Stimulated activated CD8-positive, alpha-beta memory T cell treated with anti-CD3 and anti-CD28 coated beads, Interleukin-4, amount 100 ng/mL, for 1 hour (primary cell): Measurements from ENCODE around the gene UGT1A7.

ENCODE experiments used
- DNase-seq, 2 donors: peaks; one replicate each; pipeline ENCODE4 v3.0.0-alpha.2; 2020; ENCODE audit warnings: low read depth in 2 of 2, low spot score in 1 of 2

Gene UGT1A7

DNA sequence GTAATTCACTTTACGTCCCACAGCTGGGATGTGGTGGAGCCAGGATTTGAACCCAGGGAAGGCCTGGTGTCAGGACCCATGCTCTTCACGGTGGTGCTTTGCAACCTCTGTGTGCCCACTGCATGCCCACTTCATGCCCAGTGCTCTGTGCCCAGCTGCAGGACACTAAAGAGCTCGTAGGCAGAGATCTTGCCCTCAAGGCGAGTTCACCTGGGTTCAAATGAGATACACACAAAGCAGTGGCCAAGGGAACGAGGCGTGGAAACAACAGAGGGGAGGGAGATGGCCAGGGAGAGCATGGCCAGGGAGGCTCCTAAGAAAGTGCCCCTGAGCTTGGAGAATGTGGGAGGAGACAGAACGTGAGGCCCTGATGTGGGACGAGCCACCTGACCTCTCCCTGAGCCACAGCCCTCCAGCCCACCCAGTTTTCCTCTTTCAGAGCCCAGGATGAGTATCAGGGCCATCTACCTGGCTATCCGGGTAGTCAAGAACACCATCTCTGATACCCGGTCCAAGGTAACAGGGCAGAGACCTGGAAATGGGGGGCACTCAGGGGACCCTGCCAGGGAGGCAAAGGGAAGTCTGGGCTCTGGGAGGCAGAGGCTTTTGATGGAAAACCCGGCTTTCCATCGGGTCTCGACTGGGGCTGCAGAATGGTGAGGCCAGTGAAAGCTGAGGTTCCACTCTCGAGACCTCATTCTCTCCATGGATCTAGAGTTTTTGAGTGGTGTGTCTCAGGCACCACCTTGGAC, 116.8 kb downstream of the UGT1A7 start:
- DNase-seq: no peak

DNA sequence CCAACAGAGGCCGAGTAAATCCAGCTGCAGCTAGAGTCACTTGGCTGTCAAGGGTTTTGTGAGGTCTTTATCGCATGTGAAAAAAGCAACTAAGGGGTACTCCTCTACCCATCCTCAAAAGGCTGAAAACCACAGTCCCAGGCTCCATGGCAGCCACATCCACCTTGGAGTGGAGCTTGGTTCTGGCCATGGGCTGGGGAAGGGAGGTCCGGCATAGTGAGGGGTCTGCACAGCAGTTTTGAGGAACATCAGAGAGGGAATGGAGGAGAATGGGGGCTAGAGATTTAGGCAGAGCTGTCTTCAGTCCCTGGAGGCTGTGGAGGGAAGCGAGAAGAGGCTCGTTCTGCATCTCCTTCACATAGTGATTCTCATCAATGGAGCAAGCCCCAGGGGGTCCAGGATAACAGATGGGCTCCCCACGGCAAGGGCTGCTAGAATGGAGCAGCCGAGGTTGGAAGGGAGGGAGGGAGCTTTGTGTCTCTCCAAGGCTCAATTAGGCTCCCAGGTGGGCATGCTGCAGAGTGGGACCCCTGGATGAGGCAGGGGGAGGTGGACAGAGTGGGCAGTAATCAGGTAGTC, 117.5 kb downstream of the UGT1A7 start:
- no peak for DNase-seq

DNA sequence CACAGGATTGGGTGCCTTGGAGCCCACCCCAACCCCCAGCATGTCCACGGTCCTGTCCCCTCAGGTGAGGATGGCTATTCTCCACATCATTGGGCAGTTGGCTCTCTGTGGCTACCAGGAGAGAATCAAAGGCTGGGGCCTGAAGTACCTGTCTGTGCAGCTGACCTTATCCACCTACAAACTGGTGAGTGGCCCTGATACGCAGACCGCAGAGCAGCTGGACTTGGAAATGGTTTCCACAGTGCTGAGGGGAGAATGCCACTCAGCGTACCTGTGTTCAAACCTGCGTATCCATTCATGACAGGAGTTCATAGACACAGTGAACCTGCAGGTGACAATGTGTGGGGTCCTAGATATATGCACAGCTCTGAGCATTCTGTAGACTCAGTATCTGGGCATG, 118.0 kb downstream of the UGT1A7 start:
- no peak for DNase-seq

DNA sequence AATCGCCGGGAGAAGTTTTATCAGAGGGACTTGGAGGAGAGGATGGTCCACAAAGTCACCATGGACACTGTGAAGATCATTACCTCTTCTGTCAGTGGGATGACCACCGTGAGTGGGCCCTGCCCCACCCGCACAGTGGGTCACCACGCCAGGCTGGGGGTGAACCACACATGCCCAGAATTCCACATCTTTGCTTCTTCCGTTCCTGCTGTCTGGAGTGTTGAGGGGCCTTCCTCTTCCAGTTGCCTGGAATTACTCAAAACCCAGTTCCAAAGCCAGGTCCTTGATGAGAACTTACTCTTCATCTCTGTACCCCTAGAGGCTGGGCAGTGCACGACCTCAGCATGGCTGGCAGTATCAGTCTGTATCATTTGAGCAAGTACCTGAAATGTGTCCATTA, 118.5 kb downstream of the UGT1A7 start:
- no peak for DNase-seq

DNA sequence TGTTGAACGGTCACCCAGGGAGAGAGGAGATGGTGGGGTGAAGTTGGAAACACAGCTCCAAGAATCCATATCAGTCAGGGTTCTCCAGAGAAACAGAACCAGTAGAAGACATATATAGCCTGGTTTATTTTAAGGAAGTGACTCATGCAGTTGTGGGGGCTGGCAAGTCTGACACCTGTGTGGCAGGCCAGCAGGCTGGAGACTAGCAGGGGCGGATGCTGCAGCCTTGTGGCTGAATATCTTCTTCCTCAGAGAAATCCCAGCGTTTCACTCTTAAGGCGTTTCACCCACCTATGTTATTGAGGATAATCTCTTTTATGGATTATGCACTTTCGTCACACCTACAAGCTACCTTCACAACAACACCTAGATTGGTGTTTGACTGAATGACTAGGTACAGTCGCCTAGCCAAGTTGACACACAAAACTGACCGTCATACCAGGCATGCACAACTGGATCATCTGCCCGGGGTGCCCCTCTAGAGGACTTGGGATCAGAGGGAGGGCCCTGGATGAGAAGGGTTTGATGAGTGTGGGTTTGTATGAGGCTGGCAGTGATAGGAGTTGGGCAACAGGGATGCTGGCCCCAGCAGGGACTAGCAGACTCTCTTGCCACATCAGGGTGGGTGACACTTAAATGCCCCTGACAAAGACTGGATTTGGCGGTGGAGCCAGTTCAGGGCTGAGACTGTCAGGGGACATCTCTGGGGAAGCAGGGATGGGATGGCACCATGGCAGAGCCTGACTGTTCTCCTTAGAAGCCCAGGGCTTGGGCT, 119.8 kb downstream of the UGT1A7 start:
- DNase-seq: no peak

DNA sequence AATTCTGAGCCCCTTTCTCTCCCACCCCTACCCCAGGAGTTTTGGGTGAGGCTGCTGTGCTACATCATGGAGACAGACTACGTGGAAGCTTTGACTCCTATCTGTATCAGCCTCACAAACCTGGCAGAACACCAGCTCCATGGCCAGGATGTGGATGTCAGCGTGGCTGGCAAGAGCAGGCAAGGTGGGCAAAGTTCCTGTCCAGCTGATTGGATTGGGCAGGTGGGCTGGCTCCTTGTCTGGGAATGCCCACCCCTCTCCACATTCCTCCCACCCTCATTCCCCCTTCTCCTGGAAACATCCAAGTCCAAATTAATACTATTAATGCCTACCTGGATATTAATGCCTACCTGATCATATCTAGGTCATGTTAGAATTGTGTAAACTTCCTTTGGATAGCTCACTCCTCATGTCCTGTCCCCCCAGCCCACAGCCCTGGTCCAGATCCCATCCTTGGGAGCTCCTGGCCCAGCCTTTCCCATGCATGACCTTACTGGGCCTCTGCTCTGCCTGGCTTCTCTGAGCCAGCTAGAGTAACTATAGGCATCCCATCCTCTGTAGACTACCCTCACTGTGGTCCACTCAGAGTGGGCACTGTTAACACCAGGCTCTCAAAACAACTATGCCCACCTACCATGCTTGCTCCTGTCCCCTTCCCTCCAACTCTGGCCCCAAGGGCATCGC, 120.6 kb downstream of the UGT1A7 start:
- no peak for DNase-seq

DNA sequence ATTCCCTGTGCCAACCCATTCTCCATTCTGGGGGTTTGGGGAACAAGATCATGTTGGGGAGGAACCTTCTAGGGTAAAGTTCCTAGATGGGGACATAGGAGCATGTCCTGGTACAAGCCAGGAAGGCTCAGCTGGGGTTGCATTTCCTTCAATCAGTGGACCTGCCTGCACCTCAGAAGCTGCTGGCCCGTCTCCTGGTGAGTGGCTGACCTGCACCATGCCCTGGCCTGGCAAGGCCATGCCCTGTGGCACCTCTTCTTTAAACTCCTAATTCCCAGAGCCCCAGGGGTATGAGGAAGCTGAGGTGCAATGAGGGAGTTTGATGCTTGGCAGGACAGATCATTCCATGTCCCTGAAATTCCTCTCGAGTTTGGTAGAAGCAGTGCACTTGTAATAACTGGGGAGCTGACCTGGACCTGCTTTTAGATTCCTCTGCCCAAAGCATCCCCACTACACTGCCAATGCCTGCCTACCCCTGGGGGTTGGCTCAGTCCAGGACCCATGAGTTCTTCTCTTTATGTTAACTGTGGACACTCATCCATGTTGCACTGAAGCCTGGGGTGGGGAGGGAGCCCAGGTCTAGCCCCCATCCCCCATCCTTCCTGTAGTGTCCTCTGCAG, 121.7 kb downstream of the UGT1A7 start:
- DNase-seq: no peak

DNA sequence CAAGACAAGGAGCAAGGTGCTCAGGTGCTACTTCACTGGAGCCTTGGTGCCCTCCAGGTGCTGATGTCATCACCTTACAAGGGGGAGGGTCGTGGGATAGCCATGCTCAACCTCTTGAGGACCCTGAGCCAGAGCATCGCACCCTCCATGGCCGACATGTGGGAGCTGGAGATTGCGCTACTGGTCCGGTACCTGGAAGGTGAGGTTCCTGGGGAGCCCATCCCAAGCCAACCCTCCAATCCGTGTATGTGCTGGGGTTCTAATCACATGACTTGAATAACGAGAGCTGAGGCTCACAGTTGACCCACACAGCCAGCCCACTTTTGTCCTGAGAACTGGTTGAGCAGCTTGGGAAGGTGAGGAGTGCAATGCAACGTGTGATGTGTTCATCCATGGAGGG, 122.3 kb downstream of the UGT1A7 start:
- no peak for DNase-seq

DNA sequence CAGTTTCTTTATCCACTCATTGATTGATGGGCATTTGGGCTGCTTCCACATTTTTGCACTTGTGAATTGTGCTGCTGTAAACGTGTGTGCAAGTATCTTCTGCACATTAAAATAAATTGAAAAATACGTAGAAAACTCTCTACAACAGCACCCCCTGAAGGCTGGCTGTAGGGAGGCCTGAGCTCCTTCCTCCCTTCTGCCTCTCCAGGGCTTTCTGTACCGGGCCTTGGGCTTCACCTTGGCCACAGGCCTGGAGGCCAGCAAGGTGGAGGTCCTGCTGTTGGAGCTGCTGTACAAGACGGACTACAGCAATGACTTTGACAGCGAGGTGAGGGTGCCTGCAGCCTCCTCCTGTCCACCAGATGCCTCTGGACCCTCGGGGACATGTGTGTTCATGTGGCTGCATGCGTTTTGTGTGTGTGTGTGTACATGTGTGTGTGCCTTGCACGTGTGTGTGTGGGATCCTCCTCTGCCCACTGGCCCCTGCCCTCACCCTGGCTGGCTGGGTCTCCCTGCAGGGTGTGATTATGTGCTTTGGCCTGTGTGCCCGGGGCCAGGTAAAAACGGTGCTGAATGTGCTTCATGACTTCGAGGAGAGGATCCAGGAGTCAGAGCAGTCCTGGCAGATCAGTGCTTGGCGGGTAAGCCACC, 125.6 kb downstream of the UGT1A7 start:
- no peak for DNase-seq

DNA sequence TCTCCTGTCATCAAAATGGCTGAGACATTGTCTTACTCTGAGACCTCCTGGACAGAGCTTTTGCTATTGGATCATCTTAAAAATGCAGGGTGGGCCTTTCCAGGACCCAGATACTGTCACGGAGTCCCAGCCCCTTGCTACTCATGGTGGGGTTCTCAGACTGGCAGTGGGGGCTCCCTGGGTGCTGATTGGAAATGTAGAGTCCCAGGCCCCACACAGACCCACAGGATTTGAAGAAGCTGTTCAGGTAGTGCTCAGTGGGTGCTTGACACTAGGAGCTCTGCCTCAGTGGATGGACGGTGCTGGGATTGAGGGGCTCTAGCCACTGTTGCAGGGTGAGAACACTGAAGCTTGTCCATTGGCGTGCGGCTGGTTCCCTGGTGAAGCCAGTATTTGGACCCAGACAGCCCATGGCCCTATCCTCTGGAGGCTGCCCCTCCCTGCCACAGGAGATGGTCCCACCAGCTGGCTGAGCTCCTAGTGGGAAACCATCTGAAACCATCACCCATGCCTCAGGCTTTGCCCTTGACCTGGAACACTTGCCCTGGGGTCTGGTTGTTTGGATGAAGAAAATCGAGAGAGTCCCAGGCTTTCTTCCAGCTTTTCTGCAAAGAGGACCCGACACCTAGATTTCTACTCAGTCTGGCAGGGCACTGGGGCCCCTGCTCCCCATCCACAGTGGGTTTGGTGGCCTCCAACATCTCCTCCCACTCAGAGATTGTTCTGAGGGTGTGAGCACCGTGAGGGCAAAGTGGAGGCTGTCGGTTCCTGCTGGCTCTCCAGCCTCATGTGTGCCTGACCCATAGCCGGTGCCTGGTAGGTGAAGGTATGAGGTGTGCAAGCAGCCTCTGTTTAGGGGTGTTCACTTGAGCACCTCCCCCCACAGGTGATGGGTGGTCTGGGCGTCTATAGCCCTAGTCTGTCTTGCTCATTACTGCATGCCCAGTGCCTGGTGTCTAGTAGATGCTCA, 126.5 kb downstream of the UGT1A7 start:
- no peak for DNase-seq

DNA sequence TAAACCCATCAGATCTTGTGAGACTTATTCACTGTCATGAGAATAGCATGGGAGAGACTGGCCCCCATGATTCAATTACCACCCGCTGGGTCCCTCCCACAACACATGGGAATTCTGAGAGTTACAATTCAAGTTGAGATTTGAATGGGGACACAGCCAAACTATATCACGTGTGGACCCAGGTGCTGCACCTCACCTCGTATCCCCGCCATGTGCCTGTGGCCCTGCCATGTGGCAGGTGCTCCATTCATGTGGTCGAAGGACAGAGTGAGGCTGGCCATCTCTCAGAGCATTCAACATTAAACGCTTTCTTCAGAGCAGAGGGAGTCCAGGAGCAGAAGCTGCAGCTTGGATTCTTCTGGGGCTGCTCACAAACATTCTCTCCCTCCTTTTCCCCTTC, 128.7 kb downstream of the UGT1A7 start:
- no peak for DNase-seq

DNA sequence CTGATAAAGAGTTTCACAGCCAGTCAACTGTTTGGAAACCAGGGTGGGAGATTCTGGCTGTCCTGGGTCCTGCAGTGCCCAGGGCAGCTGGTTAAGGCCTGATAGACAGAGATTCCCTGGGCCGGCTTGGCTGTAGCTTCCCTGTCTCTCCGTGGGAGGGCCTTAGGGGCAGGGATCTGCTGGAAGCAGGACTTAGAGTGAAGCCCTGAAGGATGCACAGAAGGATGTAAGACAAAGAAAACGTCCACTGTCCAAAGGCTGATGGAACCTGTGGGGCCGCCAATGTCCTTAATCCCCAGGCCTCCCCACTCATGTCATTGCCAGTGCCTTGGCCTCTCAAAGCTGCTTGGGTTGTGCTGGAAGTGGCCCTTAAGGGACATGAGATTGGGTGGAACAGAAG, 129.4 kb downstream of the UGT1A7 start:
- no peak for DNase-seq

DNA sequence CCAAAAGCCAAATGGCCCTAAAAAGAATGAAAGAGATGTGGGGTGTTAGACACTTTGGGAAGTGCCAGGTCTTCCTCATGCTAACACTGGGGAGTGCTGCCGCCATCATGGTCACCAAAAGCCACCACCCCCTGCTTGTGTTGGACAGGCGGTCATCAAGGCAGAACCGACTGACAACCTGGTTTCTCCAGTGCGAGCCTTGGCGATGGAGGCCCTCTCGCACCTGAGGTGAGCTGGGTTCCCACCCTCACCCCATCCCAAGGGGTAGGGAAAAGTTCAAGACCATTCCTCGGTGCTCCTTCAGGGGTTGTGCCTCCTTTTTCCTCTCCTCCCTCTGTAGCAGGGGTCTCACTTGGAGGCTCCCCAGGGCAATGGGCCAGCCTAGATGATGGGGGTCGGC, 130.0 kb downstream of the UGT1A7 start:
- DNase-seq: no peak

DNA sequence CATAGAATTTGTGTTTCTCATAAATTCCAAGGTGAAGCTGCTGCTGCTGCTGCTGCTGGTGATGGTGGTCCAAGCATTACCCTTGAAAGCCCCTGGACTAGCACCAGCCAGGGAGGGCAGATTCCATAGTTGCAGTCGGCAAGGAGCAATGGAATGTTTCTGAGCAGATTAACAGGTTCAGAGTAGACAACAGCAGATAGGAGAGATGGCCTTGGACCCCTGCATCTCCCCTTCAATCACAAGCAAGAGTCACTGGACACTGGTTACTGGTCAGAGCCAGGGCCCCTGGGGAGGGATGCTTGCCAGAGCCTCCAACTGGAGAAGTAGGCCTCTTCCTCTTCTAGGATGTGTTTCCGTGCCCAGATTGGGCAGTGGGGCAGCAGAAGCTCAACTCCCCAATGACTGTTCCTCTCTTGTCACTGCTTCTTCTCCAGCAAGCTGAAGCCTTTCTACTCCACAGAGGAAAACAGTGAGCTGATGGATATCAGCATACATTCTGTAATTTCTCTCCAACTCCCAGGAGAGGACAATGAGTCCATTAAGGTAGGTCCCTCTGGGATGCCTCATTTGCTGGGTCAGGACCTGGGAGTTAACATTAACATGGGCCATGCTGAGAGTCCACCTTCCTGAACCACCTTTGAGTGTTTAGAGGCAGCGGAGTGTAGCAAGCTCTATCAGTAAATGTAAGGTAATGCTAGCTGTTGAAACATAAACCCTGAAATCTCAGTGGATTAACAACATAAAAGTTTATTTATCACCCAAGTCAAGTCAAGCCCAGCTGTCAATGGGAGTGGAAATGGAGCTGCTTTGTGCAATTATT, 131.7 kb downstream of the UGT1A7 start:
- DNase-seq: no peak

DNA sequence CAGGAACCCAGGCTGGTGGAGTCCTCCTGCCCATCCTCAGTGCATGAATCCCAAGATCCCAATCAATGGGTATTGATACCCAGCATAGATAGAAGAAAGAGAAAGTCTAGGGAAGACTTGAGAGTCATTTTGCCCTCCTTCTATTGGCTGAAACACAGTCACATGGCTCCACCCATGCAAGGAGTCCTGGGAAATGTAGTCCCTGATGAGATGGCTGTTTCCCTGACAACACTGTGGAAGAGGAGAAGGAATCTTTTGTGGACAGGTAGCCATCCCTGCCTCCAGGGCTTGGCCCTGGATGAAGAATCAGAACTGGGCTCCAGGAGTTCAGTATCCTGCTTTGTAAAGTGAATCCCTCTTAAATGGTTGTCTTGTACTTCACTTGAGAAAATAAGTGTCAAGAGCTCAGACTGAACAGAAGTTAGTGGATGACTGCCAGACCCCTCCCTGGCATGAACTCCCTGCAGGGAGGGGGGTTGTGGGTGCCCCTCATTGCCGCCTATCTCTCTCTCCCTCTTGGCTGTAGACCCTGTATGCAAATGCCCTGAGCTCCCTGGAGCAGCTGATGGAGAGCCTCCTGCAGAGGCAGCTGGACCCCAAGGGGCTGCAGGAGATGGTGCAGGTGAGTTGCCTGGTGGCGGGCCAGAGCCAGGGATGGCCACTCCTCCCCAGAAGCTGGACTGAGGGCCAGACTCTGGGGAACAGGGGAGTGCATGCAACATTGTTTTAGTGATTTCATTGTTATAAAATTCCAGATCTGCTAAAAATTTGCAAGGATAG, 132.5 kb downstream of the UGT1A7 start:
- no peak for DNase-seq

DNA sequence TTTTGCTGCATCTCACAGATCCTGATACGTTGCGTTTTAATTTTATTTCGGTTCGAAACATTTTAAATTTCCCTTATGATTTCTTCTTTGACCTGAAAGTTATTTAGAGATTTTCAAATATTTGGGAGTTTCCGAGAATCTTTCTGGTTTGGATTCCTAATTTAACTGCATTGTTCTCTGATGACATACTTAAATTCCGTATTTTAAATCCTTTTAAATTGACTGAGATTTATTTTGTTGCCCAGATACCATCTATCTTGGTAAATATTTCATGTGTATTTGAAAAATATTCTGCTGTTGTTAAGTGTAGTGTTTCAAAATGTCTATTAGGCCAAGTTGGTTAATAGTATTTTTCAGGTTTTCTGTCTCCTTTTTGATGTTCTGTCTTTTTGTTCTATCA, 134.2 kb downstream of the UGT1A7 start:
- DNase-seq: no peak

DNA sequence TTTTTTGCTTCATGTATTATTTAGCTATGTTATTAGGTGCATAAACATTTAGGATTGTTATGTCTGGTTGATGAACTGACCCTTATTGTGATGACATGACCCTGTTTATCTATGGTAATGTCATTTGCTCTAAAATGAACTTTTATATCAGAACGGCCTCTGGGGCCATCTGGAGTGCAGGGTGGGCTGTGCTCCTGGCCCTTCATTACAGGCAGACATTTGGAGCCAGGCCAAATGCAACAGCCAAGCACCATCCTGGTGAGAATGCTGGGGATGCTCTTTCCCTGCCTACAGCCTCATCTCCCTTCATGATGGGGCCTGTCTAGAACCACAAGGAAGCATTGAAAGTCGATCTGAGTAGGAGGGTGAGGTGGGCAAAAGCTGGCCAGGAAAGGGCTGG, 134.6 kb downstream of the UGT1A7 start:
- DNase-seq: no peak

DNA sequence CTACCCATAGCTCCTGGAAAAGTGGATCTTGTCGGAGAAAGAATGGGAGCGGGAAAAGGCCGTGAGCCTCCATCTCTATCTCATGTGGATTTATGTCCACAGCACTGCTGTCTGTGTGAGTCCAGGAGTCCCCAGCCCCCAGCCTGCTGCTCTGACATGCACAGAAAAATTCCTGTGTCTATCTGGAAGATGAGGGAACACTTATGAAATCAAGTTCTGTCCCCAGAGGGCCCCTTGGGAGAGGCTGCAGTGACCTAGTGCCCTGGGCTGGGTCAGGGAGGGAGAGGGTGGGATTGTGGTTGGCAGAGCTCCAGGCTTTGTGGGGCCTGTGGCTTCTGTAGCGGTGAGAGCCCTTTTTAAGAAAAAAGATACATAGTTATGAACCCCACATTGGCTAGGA, 135.1 kb downstream of the UGT1A7 start:
- no peak for DNase-seq
